H7 (cell line): Measurements from ENCODE around the gene TRAF5. TPM values are rescaled to one million over a fixed set of nuclear protein-coding genes. Genes with fewer than 3 reads are reported as not detected.
"Not testable (repeated sequence)": the region's sequence is repeated elsewhere in the genome, so short reads cannot be mapped to it uniquely, and the experiment has no call there.

Source experiments
- DNase-seq: peaks from one replicate; pipeline ENCODE4 v3.0.0; 2012
- H3K27me3 ChIP-seq: 2 replicates; pipeline ENCODE4 v1.6.0; 2011; ENCODE audit warnings: mild to moderate bottlenecking, low read length; ENCODE audit not compliant: control insufficient read depth, insufficient read depth
- H3K36me3 ChIP-seq: replicated peaks from 2 replicates; pipeline ENCODE4 v1.5.1; 2011; ENCODE audit warnings: low read length; ENCODE audit not compliant: control insufficient read depth, insufficient read depth
- H3K4me3 ChIP-seq: 2 replicates; pipeline ENCODE4 v1.5.1; 2011; ENCODE audit warnings: low read depth, mild to moderate bottlenecking, control low read depth, low read length, moderate library complexity; ENCODE audit not compliant: insufficient read depth
- total RNA-seq: library from RNA; depleted of rRNA; stranded (reverse); fragments of >200 nt; shearing (Covaris generic); gene quantifications from 2 replicates; pipeline ENCODE4 v1.2.3, GENCODE V29; 2014

Gene TRAF5
- total RNA-seq, 1 experiment from 2014 or later = 21.5 TPM

DNA sequence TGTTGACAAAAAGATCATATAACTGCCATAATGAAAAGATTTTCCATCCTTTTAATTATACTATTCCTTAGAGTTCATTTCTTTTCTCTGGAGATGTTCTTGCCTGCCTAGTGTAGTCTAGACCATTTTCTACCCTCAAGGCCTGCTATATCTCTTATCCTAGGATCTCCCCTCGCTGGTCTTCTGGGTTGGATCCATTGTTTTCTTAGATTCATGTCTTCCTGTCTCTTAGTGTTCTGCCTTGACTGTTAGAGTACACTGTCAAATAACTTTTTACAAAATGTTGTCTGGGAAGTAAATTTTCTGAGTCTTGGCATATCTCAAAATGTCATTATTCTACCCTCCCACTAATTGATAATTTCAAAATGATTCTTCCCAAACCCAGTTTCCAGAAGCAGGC lies 66.6 kb downstream of the TRAF5 start:
- no peak overlapping the region for H3K4me3 ChIP-seq
- no peaks in the 10 kb centered on the region for H3K27me3 ChIP-seq
- no peaks in the 10 kb centered on the region for H3K36me3 ChIP-seq
- DNase-seq = no peak

DNA sequence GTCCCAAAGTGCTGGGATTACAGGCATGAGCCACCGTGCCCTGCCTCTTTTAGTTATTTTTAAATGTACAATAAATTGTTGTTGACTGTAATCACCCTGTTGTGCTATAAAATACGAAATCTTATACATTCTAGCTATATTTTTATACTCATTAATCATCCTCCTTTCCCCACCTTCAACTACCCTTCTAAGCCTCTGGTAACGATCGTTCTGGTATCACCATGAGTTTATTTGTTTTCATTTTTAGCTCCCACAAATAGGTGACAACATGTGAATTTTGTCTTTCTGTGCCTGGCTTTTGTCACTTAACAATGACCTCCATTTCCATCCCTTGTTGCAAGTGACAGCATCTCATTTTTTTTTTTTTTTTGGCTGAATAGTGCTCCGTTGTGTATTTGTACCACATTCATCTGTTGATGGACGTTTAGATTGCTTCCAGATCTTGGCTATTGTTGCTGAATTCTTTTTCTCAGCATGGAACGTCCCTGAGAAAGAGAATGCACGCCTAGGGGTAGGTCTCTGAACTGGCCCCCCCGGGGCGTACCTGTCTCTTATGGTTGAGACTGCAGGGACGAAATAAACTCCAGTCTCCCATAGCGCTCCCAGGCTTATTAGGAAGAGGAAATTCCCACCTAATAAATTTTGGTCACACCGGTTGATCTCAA lies 71.8 kb downstream of the TRAF5 start:
- not testable (repeated sequence) for H3K27me3 ChIP-seq, H3K36me3 ChIP-seq, DNase-seq
- H3K4me3 ChIP-seq = peak overlapping the region; percentile 23; the same call in 1 of the 2 replicates

DNA sequence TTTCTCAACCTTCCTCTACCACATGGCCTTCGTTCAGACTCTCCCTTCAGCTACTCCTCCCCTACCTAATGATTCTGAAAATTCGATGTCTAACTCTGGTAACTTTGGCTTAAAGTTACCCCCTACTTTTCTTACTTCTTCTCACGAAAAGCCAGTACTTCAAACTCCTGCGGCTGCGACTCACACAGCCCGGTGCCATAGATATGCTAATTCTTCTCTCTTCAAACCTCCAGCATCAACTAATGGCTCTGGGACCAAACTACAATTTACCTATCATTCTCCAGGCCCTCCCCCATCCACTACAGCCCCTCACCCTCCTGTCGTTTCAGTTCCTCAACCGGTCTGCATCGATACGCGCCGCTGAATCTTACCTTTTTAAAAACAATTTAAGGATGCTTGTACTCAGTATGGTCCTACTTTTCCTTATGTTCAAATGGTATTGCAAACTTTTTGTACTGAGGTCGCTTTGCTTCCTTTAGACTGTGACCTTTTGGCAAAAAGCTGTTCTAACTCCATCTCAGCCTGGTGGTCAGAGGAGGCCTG lies 73.3 kb downstream of the TRAF5 start:
- DNase-seq = peak; percentile 18
- not testable (repeated sequence) for H3K36me3 ChIP-seq, H3K27me3 ChIP-seq
- peak overlapping the region; percentile 34 for H3K4me3 ChIP-seq

DNA sequence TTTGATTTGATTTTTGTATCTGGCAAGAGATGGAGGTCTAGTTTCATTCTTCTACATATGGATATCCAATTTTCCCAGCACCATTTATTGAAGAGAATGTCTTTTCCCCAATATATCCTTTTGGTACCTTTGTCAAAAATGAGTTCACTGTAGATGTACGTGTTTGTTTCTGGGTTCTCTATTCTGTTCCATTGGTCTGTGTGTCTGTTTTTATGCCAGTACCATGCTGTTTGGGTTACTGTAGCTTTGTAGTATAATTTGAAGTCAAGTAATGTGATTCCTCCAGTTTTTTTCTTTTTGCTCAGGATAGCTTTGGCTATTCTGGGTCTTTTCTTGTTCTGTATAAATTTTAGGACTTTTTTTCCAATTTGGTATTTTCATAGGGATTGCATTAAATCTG lies 75.1 kb downstream of the TRAF5 start:
- H3K4me3 ChIP-seq, H3K36me3 ChIP-seq, DNase-seq, H3K27me3 ChIP-seq: not testable (repeated sequence)

DNA sequence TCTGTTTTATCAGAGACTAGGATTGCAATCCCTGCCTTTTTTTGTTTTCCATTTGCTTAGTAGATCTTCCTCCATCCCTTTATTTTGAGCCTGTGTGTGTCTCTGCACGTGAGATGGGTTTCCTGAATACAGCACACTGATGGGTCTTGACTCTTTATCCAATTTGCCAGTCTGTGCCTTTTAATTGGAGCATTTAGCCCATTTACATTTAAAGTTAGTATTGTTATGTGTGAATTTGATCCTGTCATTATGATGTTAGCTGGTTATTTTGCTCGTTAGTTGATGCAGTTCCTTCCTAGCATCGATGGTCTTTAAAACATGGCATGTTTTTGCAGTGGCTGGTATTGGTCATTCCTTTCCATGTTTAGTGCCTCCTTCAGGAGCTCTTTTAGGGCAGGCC lies 79.5 kb downstream of the TRAF5 start:
- H3K36me3 ChIP-seq, H3K27me3 ChIP-seq, DNase-seq, H3K4me3 ChIP-seq: not testable (repeated sequence)

DNA sequence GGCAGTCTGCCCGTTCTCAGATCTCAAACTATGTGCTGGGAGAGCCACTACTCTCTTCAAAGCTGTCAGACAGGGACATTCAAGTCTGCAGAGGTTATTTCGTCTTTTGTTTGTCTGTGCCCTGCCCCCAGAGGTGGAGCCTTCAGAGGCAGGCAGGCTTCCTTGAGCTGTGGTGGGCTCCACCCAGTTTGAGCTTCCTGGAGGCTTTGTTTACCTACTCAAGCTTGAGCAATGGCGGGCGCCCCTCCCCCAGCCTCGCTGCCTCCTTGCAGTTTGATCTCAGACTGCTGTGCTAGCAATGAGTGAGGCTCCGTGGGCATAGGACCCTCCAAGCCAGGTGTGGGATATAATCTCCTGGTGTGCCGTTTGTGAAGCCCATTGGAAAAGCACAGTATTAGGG lies 81.1 kb downstream of the TRAF5 start:
- not testable (repeated sequence) for DNase-seq, H3K4me3 ChIP-seq, H3K36me3 ChIP-seq, H3K27me3 ChIP-seq

DNA sequence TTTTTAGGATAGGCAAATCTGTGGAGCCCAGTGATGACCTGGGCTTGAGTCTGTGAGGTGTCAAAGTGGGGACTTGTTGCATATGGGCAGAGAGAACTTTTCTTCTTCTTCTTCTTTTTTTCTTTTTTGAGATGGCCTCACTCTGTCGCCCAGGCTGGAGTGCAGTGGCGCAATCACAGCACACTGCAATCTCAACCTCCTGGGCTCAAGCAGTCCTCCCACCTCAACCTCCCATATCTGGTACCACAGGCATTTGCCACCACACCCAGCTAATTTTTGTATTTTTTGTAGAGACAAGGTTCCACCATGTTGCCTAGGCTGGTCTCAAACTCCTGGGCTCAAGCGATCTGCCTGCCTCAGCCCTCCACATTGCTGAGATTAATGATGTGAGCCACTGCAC lies 85.0 kb downstream of the TRAF5 start:
- no peaks in the 10 kb centered on the region for H3K27me3 ChIP-seq
- H3K4me3 ChIP-seq = no peak overlapping the region
- no peaks in the 10 kb centered on the region for H3K36me3 ChIP-seq
- no peak for DNase-seq

DNA sequence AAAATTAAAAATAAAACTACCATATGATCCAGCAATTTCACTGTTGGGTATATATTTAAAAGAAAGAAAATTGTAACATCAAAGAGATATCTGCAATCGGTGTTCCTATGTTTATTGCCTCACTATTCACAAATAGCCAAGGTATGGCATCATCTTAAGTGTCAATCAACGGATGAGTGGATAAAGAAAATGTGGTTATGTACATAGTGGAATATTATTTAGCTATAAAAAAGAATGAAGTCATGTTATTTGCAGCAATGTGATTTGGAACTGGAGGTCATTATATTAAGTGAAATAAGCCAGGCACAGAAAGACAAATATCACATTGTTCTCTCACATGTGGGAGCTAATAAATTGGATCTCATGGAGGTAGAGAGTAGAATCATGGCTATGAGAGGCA lies 89.1 kb downstream of the TRAF5 start:
- Histone ChIP-seq H3K36me3 (no peaks in the 10 kb centered on the region), H3K27me3 (no peaks in the 10 kb centered on the region), H3K4me3 (no peak overlapping the region)
- no peak for DNase-seq

DNA sequence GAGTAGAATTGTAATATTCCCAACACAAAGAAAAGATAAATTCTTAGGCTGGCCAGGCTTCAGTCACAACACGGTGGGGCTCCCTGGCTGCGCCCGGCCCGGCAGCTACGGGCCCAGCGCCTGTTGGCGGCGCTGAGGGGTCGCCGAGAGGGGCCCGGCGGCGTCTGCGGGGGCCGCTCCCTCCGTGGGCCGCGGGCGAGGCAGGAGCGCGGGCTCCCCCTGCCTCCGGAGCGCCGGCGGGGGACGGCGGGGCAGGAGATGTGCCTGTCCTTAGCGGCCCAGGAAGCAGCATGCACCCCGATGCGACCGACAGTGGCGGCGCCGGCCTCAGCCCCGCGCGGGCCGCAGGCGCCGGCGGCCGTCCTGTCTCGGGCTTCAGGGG lies 89.6 kb downstream of the TRAF5 start:
- H3K4me3 ChIP-seq = peak overlapping the region; percentile 3; the same call in 1 of the 2 replicates
- peak; percentile 56 for DNase-seq
- not testable (repeated sequence) for H3K27me3 ChIP-seq, H3K36me3 ChIP-seq

DNA sequence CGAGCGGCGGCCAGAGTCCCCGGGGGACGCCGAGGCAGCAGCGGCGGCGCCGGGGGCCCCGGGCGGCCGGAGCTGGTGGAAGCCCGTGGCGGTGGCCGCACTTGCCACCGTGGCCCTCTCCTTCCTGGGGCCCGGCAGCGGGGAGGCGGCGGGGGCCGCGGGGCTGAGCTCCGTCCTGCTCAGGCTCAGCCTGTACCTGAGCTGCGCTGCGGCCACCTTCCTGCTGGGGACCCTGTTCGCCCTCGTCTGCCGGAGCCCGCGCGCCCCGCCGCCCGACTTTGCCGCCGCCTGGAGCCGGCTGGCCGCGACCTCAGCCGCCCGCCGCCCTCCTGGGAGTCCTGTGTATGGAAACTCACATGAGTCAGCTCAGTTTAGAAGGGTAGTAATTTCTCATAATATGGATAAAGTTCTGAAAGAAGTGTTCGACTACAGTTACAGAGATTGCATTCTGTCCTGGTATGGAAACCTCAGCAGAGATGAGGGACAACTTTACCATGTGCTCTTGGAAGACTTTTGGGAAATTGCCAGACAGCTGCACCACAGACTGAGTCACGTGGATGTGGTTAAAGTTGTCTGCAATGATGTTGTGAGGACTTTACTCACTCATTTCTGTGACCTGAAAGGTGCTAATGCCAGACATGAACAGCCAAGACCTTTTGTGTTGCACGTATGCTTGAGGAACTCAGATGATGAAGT lies 90.1 kb downstream of the TRAF5 start:
- peak overlapping the region; percentile 14; the same call in 1 of the 2 replicates for H3K4me3 ChIP-seq
- H3K36me3 ChIP-seq = not testable (repeated sequence)
- peak; percentile 64 for DNase-seq

DNA sequence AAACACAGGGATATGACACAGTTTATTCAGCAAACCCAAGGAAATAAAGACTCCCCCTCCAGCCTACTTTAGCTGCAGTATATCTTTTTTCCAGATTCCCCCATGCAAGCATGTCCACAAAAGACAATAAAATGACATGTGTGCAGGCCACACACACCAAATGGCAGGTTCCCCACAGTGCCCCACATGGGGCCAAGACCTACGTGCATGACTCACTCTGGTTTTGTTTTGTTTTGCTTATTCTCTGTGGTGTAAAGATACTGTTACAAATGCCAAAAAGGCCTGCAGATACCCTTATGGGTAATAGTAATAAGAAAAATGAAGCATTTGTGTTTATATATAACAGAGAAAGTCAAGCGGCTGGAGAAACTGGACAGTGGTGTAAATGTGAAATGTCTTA lies 93.8 kb downstream of the TRAF5 start:
- no peak overlapping the region for H3K4me3 ChIP-seq
- H3K27me3 ChIP-seq = no peaks in the 10 kb centered on the region
- peak; percentile 7 for DNase-seq
- no peaks in the 10 kb centered on the region for H3K36me3 ChIP-seq

More for the DNA sequence above, 90.1 kb downstream of the TRAF5 start:
- not testable (repeated sequence) for H3K27me3 ChIP-seq

DNA sequence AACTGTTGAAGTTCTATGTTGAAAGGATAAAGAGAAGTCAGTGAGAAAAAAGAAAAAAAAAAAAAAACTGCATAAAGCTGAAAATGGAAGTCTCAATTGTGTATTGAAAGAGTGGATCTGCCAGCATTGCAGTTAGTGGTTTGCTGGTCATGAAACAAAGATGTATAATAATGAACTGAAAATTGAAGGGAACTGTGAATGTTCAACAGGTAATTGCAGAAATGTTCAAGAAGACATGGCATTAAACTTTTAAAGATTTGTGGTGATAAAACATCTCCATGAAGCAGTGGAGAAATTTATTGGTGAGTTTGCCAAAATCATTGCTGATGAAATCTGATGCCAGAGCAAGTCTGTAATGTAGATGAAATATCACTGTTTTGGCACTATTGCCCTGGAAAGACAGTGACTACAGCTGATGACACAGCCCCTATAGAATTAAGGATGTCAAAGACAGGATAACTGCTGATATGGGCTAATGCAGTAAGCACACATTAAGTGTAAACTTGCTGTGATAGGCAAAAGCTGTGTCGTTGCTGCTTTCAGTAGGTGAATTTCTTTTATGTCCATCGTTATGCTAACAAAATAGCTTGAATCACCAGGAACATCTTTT lies 94.3 kb downstream of the TRAF5 start:
- DNase-seq = no peak
- Histone ChIP-seq H3K27me3 (no peaks in the 10 kb centered on the region), H3K4me3 (no peak overlapping the region), H3K36me3 (no peaks in the 10 kb centered on the region)

DNA sequence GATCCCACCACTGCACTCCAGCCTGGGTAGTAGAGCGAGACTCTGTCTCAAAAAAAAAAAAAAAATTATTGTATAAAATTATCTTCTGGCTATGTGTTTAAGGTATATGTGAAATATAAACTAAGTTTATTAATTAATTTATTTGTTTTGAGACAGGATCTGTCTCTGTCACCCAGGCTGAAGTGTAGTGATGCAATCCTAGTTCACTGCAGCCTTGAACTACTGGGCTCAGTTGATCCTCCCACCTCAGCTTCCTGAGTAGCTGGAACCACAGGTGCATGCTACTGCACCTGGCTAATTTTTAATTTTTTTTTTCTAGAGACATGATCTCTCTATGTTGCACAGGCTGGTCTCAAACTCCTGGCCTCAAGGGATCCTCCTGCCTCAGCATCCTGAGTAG lies 97.4 kb downstream of the TRAF5 start:
- H3K36me3 ChIP-seq = no peaks in the 10 kb centered on the region
- DNase-seq = no peak
- H3K4me3 ChIP-seq = no peak overlapping the region
- H3K27me3 ChIP-seq = no peaks in the 10 kb centered on the region
